HCEC 1CT (cell line): ENCODE results near the gene CCDC69.

ENCODE experiments used
- DNase-seq: peaks from one replicate; pipeline ENCODE4 v3.0.0-alpha.2; 2017

The CCDC69 gene

DNA sequence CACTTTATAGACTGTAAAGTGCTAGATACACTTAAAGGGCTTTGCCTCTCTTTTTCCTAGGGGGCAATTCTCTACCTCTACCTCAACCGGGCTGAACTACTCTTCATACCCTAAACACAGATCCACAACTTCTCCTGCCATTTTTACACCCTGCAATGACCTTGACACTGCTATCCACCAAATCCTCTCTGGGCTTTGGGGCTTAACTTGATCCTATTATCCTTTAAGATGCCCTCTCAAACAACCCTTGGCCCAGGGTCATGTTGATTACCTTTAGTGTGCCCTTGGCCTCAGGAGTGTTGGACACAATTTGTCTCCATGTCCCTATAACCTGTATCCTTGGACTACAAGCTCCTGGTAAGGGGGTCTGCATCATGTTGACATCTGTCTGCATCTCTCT lies 85.8 kb downstream of the CCDC69 start:
- DNase-seq = no peak

DNA sequence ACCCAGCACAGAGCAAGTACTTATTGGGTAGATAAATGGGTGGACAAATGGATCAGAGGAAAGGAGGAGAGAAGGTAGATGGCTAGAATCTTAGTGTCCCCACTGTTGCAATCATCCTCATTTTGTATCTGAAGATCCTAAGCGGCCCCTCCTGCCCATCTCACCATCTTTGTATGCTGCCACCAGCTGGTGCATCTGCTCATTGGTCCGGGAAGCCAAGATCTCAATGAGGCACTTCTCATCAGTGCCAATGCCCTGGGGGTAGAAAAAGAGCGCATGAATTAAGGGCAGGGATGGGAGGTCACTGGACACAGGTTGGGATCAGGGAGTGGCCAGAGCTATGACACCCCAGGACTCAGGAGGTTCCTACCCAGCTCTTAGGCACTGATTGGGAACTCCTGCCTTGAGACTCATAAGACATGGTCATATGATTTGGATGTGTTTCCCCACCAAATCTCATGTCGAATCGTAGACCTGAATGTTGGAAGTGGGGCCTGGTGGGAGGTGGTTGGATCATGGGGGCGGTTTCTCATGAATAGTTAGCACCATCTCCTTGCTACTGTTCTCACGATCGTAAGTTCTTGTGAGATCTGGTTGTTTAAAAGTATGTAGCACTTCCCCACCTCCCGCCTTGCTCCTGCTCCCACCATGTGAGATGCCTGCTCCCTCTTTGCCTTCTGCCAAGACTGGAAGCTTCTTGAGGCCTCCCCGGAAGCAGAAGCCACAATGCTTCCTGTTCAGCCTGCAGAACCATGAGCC lies 86.6 kb downstream of the CCDC69 start:
- DNase-seq = no peak

DNA sequence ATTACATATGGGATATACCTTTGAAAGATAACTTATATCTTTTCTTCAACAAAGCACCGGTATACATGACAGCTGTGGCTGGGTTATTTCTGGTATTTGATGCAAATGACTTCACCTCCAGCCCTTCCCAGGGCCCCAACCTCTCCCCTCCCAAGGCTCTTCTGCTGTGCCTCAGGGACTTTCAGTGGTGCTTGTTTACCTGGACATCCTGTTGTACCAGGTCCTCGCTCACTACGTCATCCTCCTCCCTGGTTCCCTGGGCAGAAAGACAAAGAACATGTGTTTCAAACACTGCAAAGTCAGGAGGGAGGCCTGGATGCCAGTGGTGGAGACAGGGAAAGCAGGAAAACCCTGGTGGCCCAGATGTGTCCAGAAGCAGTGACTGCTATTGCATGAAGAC lies 89.7 kb downstream of the CCDC69 start:
- DNase-seq = no peak

DNA sequence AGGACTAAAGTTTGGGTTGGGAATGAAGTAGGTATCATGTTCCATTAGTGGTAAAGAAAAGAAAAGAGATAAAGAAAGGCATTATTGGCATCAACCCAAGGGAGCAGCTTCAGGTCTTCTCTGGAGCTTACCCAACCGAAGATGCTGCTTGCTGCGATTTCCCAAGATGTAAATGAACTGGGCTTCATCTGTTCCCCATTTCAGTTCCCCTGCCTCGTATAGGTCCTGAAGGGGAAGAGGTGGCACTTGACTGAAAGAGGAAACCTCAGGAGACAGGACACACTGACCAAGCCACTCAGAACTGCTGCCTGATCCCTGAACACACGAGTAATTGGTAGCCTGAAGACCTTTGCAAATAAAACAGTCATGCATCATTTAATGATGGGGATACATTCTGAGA lies 90.9 kb downstream of the CCDC69 start:
- no peak for DNase-seq
